Kidney epithelial cell (primary cell): ENCODE measurements around the gene BMP6. TPM values are rescaled to one million over a fixed set of nuclear protein-coding genes. Genes with fewer than 3 reads are reported as not detected.

Experiments used
- DNase-seq: peaks from one replicate; pipeline ENCODE4 v3.0.0-alpha.2; 2010; ENCODE audit warnings: low read depth
- H3K27me3 ChIP-seq: 2 replicates; pipeline ENCODE4 v1.6.0; 2011; ENCODE audit warnings: low read length; ENCODE audit not compliant: control insufficient read depth, insufficient read depth
- H3K36me3 ChIP-seq: 2 replicates; pipeline ENCODE4 v1.5.1; 2011; ENCODE audit warnings: low read length; ENCODE audit not compliant: control insufficient read depth, insufficient read depth
- H3K4me3 ChIP-seq: 2 replicates; pipeline ENCODE4 v1.5.1; 2011; ENCODE audit warnings: low read depth, mild to moderate bottlenecking, control low read depth, low read length
- CTCF ChIP-seq: IDR thresholded peaks from 2 replicates; pipeline ENCODE4 v1.5.1; 2011; ENCODE audit warnings: mild to moderate bottlenecking, moderate library complexity, low read length, control low read depth, inconsistent platforms; ENCODE audit not compliant: insufficient read depth, poor library complexity, severe bottlenecking
- total RNA-seq: library from RNA; depleted of rRNA; stranded (reverse); fragments of >200 nt; gene quantifications from 2 replicates; pipeline ENCODE4 v1.2.3, GENCODE V29; 2015

BMP6 gene
- total RNA-seq, 1 donor from 2014 or later = 1.1 TPM

GRCh38 chr6:7922596-7922995, 196.7 kb downstream of the BMP6 start:
- H3K4me3 ChIP-seq = no peak overlapping the region
- no peaks in the 10 kb centered on the region for H3K36me3 ChIP-seq
- H3K27me3 ChIP-seq = no peaks in the 10 kb centered on the region
- DNase-seq = no peak
- no peak for TF ChIP-seq CTCF

- Histone ChIP-seq H3K4me3 (no peak overlapping the region), H3K27me3 (no peaks in the 10 kb centered on the region), H3K36me3 (no peaks in the 10 kb centered on the region)
- no peak for DNase-seq
- TF ChIP-seq CTCF = no peak
Measured at GRCh38 chr6:7924867-7925266, 199.0 kb downstream of the BMP6 start.

Other genes with a start within 250 kb of the BMP6 start
- 216 and 220 TPM in 2 replicates for gene DSP, start 184.4 kb upstream of the BMP6 start, total RNA-seq
- gene SNRNP48, start 135.9 kb upstream of the BMP6 start, total RNA-seq = 6.4 and 8.9 TPM in 2 replicates
- 193 and 198 TPM in 2 replicates for gene TXNDC5, start 184.7 kb downstream of the BMP6 start, total RNA-seq